H1 (cell line): Measurements from ENCODE around the gene PLPP4. TPM values are rescaled to one million over a fixed set of nuclear protein-coding genes. Genes with fewer than 3 reads are reported as not detected.

Experiments used
- CTCF ChIA-PET: fragments of 300-600 bp; sonication (Branson Sonifier 250); formaldehyde crosslinking; loops from one replicate; lab custom pipeline; 2021; ENCODE audit not compliant: partially characterized antibody; lab: Charles Lee
- POLR2A ChIA-PET: fragments of 300-600 bp; sonication (Branson Sonifier 250); formaldehyde crosslinking; loops from one replicate; lab custom pipeline; 2021; ENCODE audit warnings: inconsistent platforms; ENCODE audit not compliant: partially characterized antibody; lab: Charles Lee
- DNase-seq, 2 experiments: peaks; one replicate each; pipeline versions ENCODE4 v3.0.0 to v3.0.0-alpha.2; 2010 to 2022; ENCODE audit warnings: low spot score in 2 of 2, low read depth in 1 of 2, mixed read lengths in 1 of 2
- FAIRE-seq: peaks from 2 replicates; lab custom pipeline; 2011; peaks lifted over from hg19 to GRCh38; lab: Jason Lieb, UNC
- H2AFZ ChIP-seq: 2 replicates; pipeline ENCODE4 v1.8.1; 2012; ENCODE audit warnings: low read length, inconsistent platforms
- H2AK5ac ChIP-seq: 2 replicates; pipeline ENCODE4 v1.6.1; 2013; ENCODE audit warnings: low read depth, low read length
- H2BK120ac ChIP-seq: replicated peaks from 2 replicates; pipeline ENCODE3; 2013; ENCODE audit warnings: low read depth, low read length, inconsistent platforms
- H2BK12ac ChIP-seq: 2 replicates; pipeline ENCODE4 v1.6.1; 2013; ENCODE audit warnings: low read depth, low read length
- H2BK15ac ChIP-seq: 2 replicates; pipeline ENCODE4 v1.6.1; 2013; ENCODE audit warnings: low read length
- H2BK20ac ChIP-seq: 2 replicates; pipeline ENCODE4 v1.6.1; 2013; ENCODE audit warnings: low read length
- H2BK5ac ChIP-seq: 2 replicates; pipeline ENCODE4 v1.6.1; 2013; ENCODE audit warnings: low read depth, low read length
- H3K14ac ChIP-seq: 2 replicates; pipeline ENCODE4 v1.6.1; 2013; ENCODE audit warnings: inconsistent platforms; ENCODE audit not compliant: insufficient read length
- H3K18ac ChIP-seq: 2 replicates; pipeline ENCODE4 v1.6.1; 2013; ENCODE audit warnings: low read length; ENCODE audit errors: extremely low read depth
- H3K23ac ChIP-seq: 2 replicates; pipeline ENCODE4 v1.6.1; 2013; ENCODE audit warnings: inconsistent platforms; ENCODE audit not compliant: insufficient read length
- H3K23me2 ChIP-seq: 2 replicates; pipeline ENCODE4 v1.6.1; 2013; ENCODE audit warnings: low read depth, low read length
- H3K27ac ChIP-seq: 2 replicates; pipeline ENCODE4 v1.6.1; 2011; ENCODE audit warnings: low read depth, low read length, inconsistent platforms
- H3K27me3 ChIP-seq, 4 experiments: replicated peaks in 1 of 4; 1 replicate in 1 of 4; 2 replicates in 3 of 4; pipeline versions ENCODE4 v1.6.1 to v1.8.1; 2011 to 2013; ENCODE audit warnings: low read length in 3 of 4, mild to moderate bottlenecking in 3 of 4, inconsistent platforms in 2 of 4, mixed read lengths in 2 of 4, moderate library complexity in 1 of 4; ENCODE audit not compliant: control insufficient read depth in 3 of 4, insufficient read depth in 3 of 4; ENCODE audit errors: extremely low read depth in 1 of 4
- H3K36me3 ChIP-seq, 4 experiments: 2 replicates each; pipeline versions ENCODE4 v1.6.1 to v1.8.1; 2011 to 2013; ENCODE audit warnings: mild to moderate bottlenecking in 4 of 4, low read length in 3 of 4, moderate library complexity in 2 of 4, control low read depth in 1 of 4, inconsistent platforms in 1 of 4; ENCODE audit not compliant: insufficient read depth in 4 of 4, control insufficient read depth in 2 of 4
- H3K4ac ChIP-seq: replicated peaks from 2 replicates; pipeline ENCODE3; 2013; ENCODE audit warnings: low read length, low read depth, mixed read lengths, inconsistent platforms; ENCODE audit not compliant: insufficient read length
- H3K4me1 ChIP-seq, 4 experiments: replicated peaks in 1 of 4; 1 replicate in 1 of 4; 2 replicates in 3 of 4; pipeline versions ENCODE4 v1.6.1 to v1.8.1; 2011 to 2013; ENCODE audit warnings: low read length in 3 of 4, inconsistent platforms in 2 of 4, mixed read lengths in 1 of 4; ENCODE audit not compliant: insufficient read depth in 4 of 4, control insufficient read depth in 3 of 4
- H3K4me2 ChIP-seq, 2 experiments: 2 replicates each; pipeline versions ENCODE4 v1.6.1 to v1.8.1; 2011 to 2013; ENCODE audit warnings: low read depth in 2 of 2, low read length in 2 of 2, control low read depth in 1 of 2, inconsistent platforms in 1 of 2, mild to moderate bottlenecking in 1 of 2; ENCODE audit not compliant: insufficient read depth in 1 of 2
- H3K4me3 ChIP-seq, 4 experiments: fragments of 200-600, 300-600 bp in 1 of 4; sonication (generic), shearing (Covaris generic), sonication (Bioruptor Twin) in 1 of 4; 2 replicates each; pipeline versions ENCODE4 v1.5.1 to v1.8.1; 2011 to 2016; ENCODE audit warnings: low read length in 4 of 4, low read depth in 3 of 4, control low read depth in 2 of 4, inconsistent platforms in 2 of 4, mild to moderate bottlenecking in 2 of 4, mixed read lengths in 1 of 4, moderate library complexity in 1 of 4; ENCODE audit not compliant: insufficient read depth in 2 of 4; ENCODE audit errors: extremely low read depth in 1 of 4
- H3K56ac ChIP-seq: replicated peaks from 2 replicates; pipeline ENCODE3; 2013; ENCODE audit warnings: low read depth, mild to moderate bottlenecking, mixed read lengths, low read length, inconsistent platforms; ENCODE audit not compliant: insufficient read length
- H3K79me1 ChIP-seq: 2 replicates; pipeline ENCODE4 v1.6.1; 2013; ENCODE audit warnings: low read depth, low read length, control low read depth
- H3K79me2 ChIP-seq, 2 experiments: 2 replicates each; pipeline versions ENCODE4 v1.6.1 to v1.8.1; 2012 to 2013; ENCODE audit warnings: low read length in 2 of 2, mild to moderate bottlenecking in 2 of 2, inconsistent platforms in 1 of 2; ENCODE audit not compliant: insufficient read depth in 2 of 2, control insufficient read depth in 1 of 2
- H3K9ac ChIP-seq, 4 experiments: replicated peaks in 1 of 4; 1 replicate in 1 of 4; 2 replicates in 3 of 4; pipeline versions ENCODE4 v1.6.1 to v1.8.1; 2011 to 2013; ENCODE audit warnings: low read depth in 3 of 4, low read length in 3 of 4, control low read depth in 2 of 4, mild to moderate bottlenecking in 2 of 4, moderate library complexity in 2 of 4, inconsistent platforms in 1 of 4; ENCODE audit errors: extremely low read depth in 1 of 4
- H3K9me3 ChIP-seq, 2 experiments: 2 replicates each; pipeline versions ENCODE4 v1.6.1 to v1.8.1; 2012 to 2013; ENCODE audit warnings: mild to moderate bottlenecking in 2 of 2, moderate library complexity in 2 of 2, control low read depth in 1 of 2, inconsistent platforms in 1 of 2, low read depth in 1 of 2, low read length in 1 of 2, mixed read lengths in 1 of 2; ENCODE audit not compliant: insufficient read depth in 2 of 2
- H4K20me1 ChIP-seq, 2 experiments: replicated peaks in 1 of 2; 2 replicates each; pipeline versions ENCODE3 to v1.8.1; 2011 to 2013; ENCODE audit warnings: inconsistent platforms in 2 of 2, low read length in 2 of 2, mild to moderate bottlenecking in 1 of 2; ENCODE audit not compliant: insufficient read depth in 2 of 2, control insufficient read depth in 1 of 2
- H4K5ac ChIP-seq: 2 replicates; pipeline ENCODE4 v1.6.1; 2013; ENCODE audit warnings: low read length, low read depth, mixed read lengths, inconsistent platforms; ENCODE audit not compliant: insufficient read length
- H4K8ac ChIP-seq: 2 replicates; pipeline ENCODE4 v1.8.0; 2013; ENCODE audit warnings: mild to moderate bottlenecking, moderate library complexity, low read length, inconsistent platforms; ENCODE audit not compliant: insufficient read depth; ENCODE audit errors: extremely low read depth
- H4K91ac ChIP-seq: replicated peaks from 2 replicates; pipeline ENCODE3; 2013; ENCODE audit warnings: low read length, mixed read lengths, inconsistent platforms; ENCODE audit not compliant: insufficient read length
- CHD1 ChIP-seq: IDR thresholded peaks from 2 replicates; pipeline ENCODE4 v1.6.1; 2012; ENCODE audit warnings: low read depth, low read length, improper control_type of control experiment
- EP300 ChIP-seq, 2 experiments: IDR thresholded peaks; 1 replicate in 1 of 2; 2 replicates in 1 of 2; pipeline ENCODE4 v1.6.1; 2011 to 2012; ENCODE audit warnings: low read depth in 2 of 2, low read length in 2 of 2, mild to moderate bottlenecking in 2 of 2, borderline replicate concordance in 1 of 2, inconsistent platforms in 1 of 2, moderate library complexity in 1 of 2
- HDAC2 ChIP-seq, 2 experiments: fragments of 300-600 bp in 1 of 2; sonication (generic) in 1 of 2; IDR thresholded peaks; 2 replicates each; pipeline ENCODE4 v1.6.1; 2011 to 2012; ENCODE audit warnings: low read depth in 2 of 2, low read length in 2 of 2, mild to moderate bottlenecking in 2 of 2, moderate library complexity in 2 of 2, borderline replicate concordance in 1 of 2, inconsistent platforms in 1 of 2
- JUN ChIP-seq: IDR thresholded peaks from 2 replicates; pipeline ENCODE4 v1.6.1; 2011; ENCODE audit warnings: low read depth, mild to moderate bottlenecking, improper control_type of control experiment, low read length
- KDM4A ChIP-seq: IDR thresholded peaks from one replicate; pipeline ENCODE4 v1.7.1; 2012; ENCODE audit warnings: low read depth, mild to moderate bottlenecking, moderate library complexity, low read length, inconsistent platforms; ENCODE audit not compliant: severe bottlenecking
- KDM5A ChIP-seq: fragments of 200-600 bp; IDR thresholded peaks from 2 replicates; pipeline ENCODE4 v1.7.1; 2012; ENCODE audit warnings: mild to moderate bottlenecking, low read length, inconsistent platforms, mixed read lengths
- POLR2A ChIP-seq, 2 experiments: IDR thresholded peaks; 1 replicate in 1 of 2; 2 replicates in 1 of 2; pipeline ENCODE4 v1.6.1; 2011; ENCODE audit warnings: low read depth in 2 of 2, low read length in 2 of 2, mild to moderate bottlenecking in 2 of 2; ENCODE audit errors: control extremely low read depth in 1 of 2
- SIN3A ChIP-seq, 2 experiments: IDR thresholded peaks in 1 of 2; conservative IDR thresholded peaks in 1 of 2; 2 replicates each; pipeline ENCODE4 v1.6.1; 2011 to 2012; ENCODE audit warnings: low read length in 2 of 2, improper control_type of control experiment in 1 of 2, low read depth in 1 of 2, mild to moderate bottlenecking in 1 of 2
- SRF ChIP-seq: IDR thresholded peaks from 2 replicates; pipeline ENCODE4 v1.6.1; 2011; ENCODE audit warnings: mild to moderate bottlenecking, low read depth, low read length, moderate library complexity
- TCF12 ChIP-seq: IDR thresholded peaks from 2 replicates; pipeline ENCODE4 v1.6.1; 2011; ENCODE audit warnings: low read depth, mild to moderate bottlenecking, low read length
- TEAD4 ChIP-seq: IDR thresholded peaks from 2 replicates; pipeline ENCODE4 v1.6.1; 2012; ENCODE audit warnings: low read depth, low read length, inconsistent platforms, mixed read lengths
- WGBS, 2 experiments: shearing (Covaris generic) in 1 of 2; methylation state at CpG; one replicate each; pipeline versions ENCODE4 v1.1.6 to v1.1.7; 2013 to 2015; ENCODE audit warnings: low lambda C conversion rate in 2 of 2, mixed read lengths in 2 of 2, inconsistent platforms in 1 of 2, low coverage in 1 of 2, missing lambda C conversion rate in 1 of 2; ENCODE audit not compliant: insufficient replicate concordance in 2 of 2, insufficient coverage in 1 of 2, insufficient read length in 1 of 2; ENCODE audit errors: extremely low coverage in 1 of 2, missing lambda C conversion rate in 1 of 2; 5-methylcytosine and 5-hydroxymethylcytosine counted together
- polyA plus RNA-seq, 7 experiments: library from polyadenylated mRNA; depleted of rRNA in 3 of 7; stranded (reverse) in 5 of 7; unstranded in 2 of 7; fragments of >200 nt in 5 of 7; fragments of 200-250 nt in 2 of 7; gene quantifications; 1 replicate in 5 of 7; 2 replicates in 1 of 7; 4 replicates in 1 of 7; pipeline versions ENCODE4 v1.2.1 to v1.2.3, GENCODE V29; 2011 to 2013; ENCODE audit warnings: missing spikeins in 2 of 7, mixed read lengths in 2 of 7
- total RNA-seq: library from RNA; stranded (reverse); fragmentation: NEBNext Ultra II Directional; extraction: Animal tissue kit (Norgen Biotek cat#: 25700); gene quantifications from 2 replicates; pipeline ENCODE4 v1.2.1, GENCODE V29; 2021
- TF ChIP-seq, protein P1 (sequence below): IDR thresholded peaks from 2 replicates; pipeline ENCODE4 v1.6.1; 2012; ENCODE audit warnings: low read length, inconsistent platforms

The PLPP4 gene
- total and polyA plus RNA-seq, 2 of the 8 experiments (the other 6 are each of a cell fraction or from before 2014, with no cell fraction given): 0.30 TPM; not detected in 1

- ChIA-PET CTCF (no interaction called here), POLR2A (no interaction called here)
- Histone ChIP-seq H3K9me3 (no peaks in the 10 kb centered on the region), H3K27me3 (no peaks in the 10 kb centered on the region), H2AFZ (no peak overlapping the region), H3K56ac (no peak overlapping the region), H3K27ac (no peak overlapping the region), H3K23me2 (no peaks in the 10 kb centered on the region), H3K18ac (no peak overlapping the region), H3K4me1 (no peaks in the 10 kb centered on the region), H2BK12ac (no peak overlapping the region), H3K4me3 (no peak overlapping the region), H4K8ac (no peak overlapping the region), H2AK5ac (no peak overlapping the region), H3K9ac (no peak overlapping the region), H3K4ac (no peak overlapping the region), H4K91ac (no peak overlapping the region), H3K36me3 (no peaks in the 10 kb centered on the region), H3K14ac (no peak overlapping the region), H3K79me1 (no peaks in the 10 kb centered on the region), H3K4me2 (no peak overlapping the region), H4K5ac (no peak overlapping the region), H2BK120ac (no peak overlapping the region), H2BK15ac (no peak overlapping the region), H2BK5ac (no peak overlapping the region), H2BK20ac (no peak overlapping the region), H3K79me2 (no peaks in the 10 kb centered on the region), H4K20me1 (no peaks in the 10 kb centered on the region), H3K23ac (no peak overlapping the region)
- no peak for FAIRE-seq
- TF ChIP-seq JUN: no peak
- TF ChIP-seq CHD1: no peak
- no peak for TF ChIP-seq TCF12
- no peak for TF ChIP-seq KDM4A
- no peak for TF ChIP-seq EP300 (IDR thresholded peaks at IDR 0.05; ENCODE audit: borderline replicate concordance in 1 of 2, low read depth in 2 of 2, low read length in 2 of 2)
- TF ChIP-seq SIN3A (conservative IDR thresholded peaks at IDR 0.05 in 1 of 2, IDR thresholded peaks at IDR 0.05 in 1 of 2; ENCODE audit: low read depth in 1 of 2, low read length in 2 of 2): no peak
- TF ChIP-seq, protein P1, sequence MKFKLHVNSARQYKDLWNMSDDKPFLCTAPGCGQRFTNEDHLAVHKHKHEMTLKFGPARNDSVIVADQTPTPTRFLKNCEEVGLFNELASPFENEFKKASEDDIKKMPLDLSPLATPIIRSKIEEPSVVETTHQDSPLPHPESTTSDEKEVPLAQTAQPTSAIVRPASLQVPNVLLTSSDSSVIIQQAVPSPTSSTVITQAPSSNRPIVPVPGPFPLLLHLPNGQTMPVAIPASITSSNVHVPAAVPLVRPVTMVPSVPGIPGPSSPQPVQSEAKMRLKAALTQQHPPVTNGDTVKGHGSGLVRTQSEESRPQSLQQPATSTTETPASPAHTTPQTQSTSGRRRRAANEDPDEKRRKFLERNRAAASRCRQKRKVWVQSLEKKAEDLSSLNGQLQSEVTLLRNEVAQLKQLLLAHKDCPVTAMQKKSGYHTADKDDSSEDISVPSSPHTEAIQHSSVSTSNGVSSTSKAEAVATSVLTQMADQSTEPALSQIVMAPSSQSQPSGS: no peak
- no peak for TF ChIP-seq HDAC2 (IDR thresholded peaks at IDR 0.05; ENCODE audit: borderline replicate concordance in 1 of 2, low read depth in 2 of 2, low read length in 2 of 2)
- TF ChIP-seq KDM5A: no peak
- no peak for TF ChIP-seq SRF
- TF ChIP-seq POLR2A (IDR thresholded peaks at IDR 0.05; ENCODE audit: control extremely low read depth in 1 of 2, low read depth in 2 of 2, low read length in 2 of 2): no peak
- TF ChIP-seq TEAD4: no peak
- DNase-seq: no peak
- WGBS, 2 experiments: 96% methylated on average over 4 of the region's 4 CpGs; no CpG with 5 or more reads in 1 of the 2 experiments
Observed at GRCh38 chr10:120516426-120516825, 59.4 kb downstream of the PLPP4 start.
